MM.1S (cell line): Measurements from ENCODE around the gene HDAC5.

Experiments
- CTCF ChIP-seq: fragments of 300-600 bp; sonication (generic); IDR thresholded peaks from 2 replicates; pipeline ENCODE4 v1.5.1; 2016; ENCODE audit warnings: antibody characterized with exemption, low read length, mixed read lengths
- EZH2 ChIP-seq: fragments of 300-600 bp; sonication (generic); optimal IDR thresholded peaks from 2 replicates; pipeline ENCODE3; 2017; ENCODE audit warnings: low read depth, mild to moderate bottlenecking, antibody characterized with exemption, low read length, mixed read lengths
- EZH2phosphoT487 ChIP-seq: fragments of 300-600 bp; sonication (generic); IDR thresholded peaks from 2 replicates; pipeline ENCODE4 v1.6.1; 2018; ENCODE audit warnings: antibody characterized with exemption, low read length

GRCh38 chr17:44044071-44044470 lies 79.4 kb downstream of the HDAC5 start:
- no peak for TF ChIP-seq CTCF
- TF ChIP-seq EZH2: no peak
- TF ChIP-seq EZH2phosphoT487: no peak
